DMS153 treated with DMSO at 0.1 percent for 48 hours (cell line): ENCODE measurements around the gene AGAP1.

Source experiments
- DNase-seq: peaks from one replicate; lab custom pipeline; 2025; ENCODE audit not compliant: unreplicated experiment; lab: John Stamatoyannopoulos, UW

Gene AGAP1

GRCh38 chr2:236103981-236104380 lies 610.1 kb downstream of the AGAP1 start:
- DNase-seq, result no peak

GRCh38 chr2:236105955-236106607 lies 612.2 kb downstream of the AGAP1 start:
- no peak for DNase-seq

GRCh38 chr2:236106761-236107160 lies 612.9 kb downstream of the AGAP1 start:
- no peak for DNase-seq

- DNase-seq, result no peak
These were observed 613.7 kb downstream of the AGAP1 start for GRCh38 chr2:236107536-236107935.

- no peak for DNase-seq
These were observed 614.2 kb downstream of the AGAP1 start for GRCh38 chr2:236107942-236108625.

- DNase-seq, result no peak
These were observed 615.2 kb downstream of the AGAP1 start for GRCh38 chr2:236109061-236109460.

- DNase-seq, result no peak
These were observed 615.6 kb downstream of the AGAP1 start for GRCh38 chr2:236109473-236109872.

- no peak for DNase-seq
These were observed 618.6 kb downstream of the AGAP1 start for GRCh38 chr2:236112466-236112865.

GRCh38 chr2:236113425-236113824 lies 619.6 kb downstream of the AGAP1 start:
- DNase-seq, result no peak

GRCh38 chr2:236113948-236114347 lies 620.1 kb downstream of the AGAP1 start:
- DNase-seq, result no peak

- DNase-seq, result no peak
These were observed 621.1 kb downstream of the AGAP1 start for GRCh38 chr2:236114959-236115358.

- no peak for DNase-seq
These were observed 623.6 kb downstream of the AGAP1 start for GRCh38 chr2:236117401-236117800.

GRCh38 chr2:236117861-236118269 lies 624.0 kb downstream of the AGAP1 start:
- DNase-seq, result peak; percentile 39

GRCh38 chr2:236119003-236119402 lies 625.2 kb downstream of the AGAP1 start:
- DNase-seq, result no peak

- DNase-seq, result no peak
These were observed 625.6 kb downstream of the AGAP1 start for GRCh38 chr2:236119476-236119875.

- DNase-seq, result peak; percentile 23
These were observed 626.3 kb downstream of the AGAP1 start for GRCh38 chr2:236120141-236120601.

- no peak for DNase-seq
These were observed 627.0 kb downstream of the AGAP1 start for GRCh38 chr2:236120829-236121228.

- DNase-seq, result no peak
These were observed 627.7 kb downstream of the AGAP1 start for GRCh38 chr2:236121546-236121945.

- DNase-seq, result no peak
These were observed 628.4 kb downstream of the AGAP1 start for GRCh38 chr2:236122236-236122635.

- no peak for DNase-seq
These were observed 629.9 kb downstream of the AGAP1 start for GRCh38 chr2:236123716-236124115.

- DNase-seq, result no peak
These were observed 630.5 kb downstream of the AGAP1 start for GRCh38 chr2:236124182-236124893.

GRCh38 chr2:236125541-236125940 lies 631.7 kb downstream of the AGAP1 start:
- DNase-seq, result no peak
